GM15510 (cell line): ENCODE results near the gene PDE6A.

Experiments
- POLR2A ChIP-seq: IDR thresholded peaks from 3 replicates; pipeline ENCODE4 v1.6.1; 2011; ENCODE audit warnings: borderline replicate concordance; ENCODE audit not compliant: insufficient read length; ENCODE audit errors: extremely low read depth

Gene PDE6A

GRCh38 chr5:149916334-149917072, 28.1 kb downstream of the PDE6A start:
- no peak for TF ChIP-seq POLR2A

- no peak for TF ChIP-seq POLR2A
These were observed 29.0 kb downstream of the PDE6A start for GRCh38 chr5:149915392-149916260.

GRCh38 chr5:149913436-149914419, 30.9 kb downstream of the PDE6A start:
- TF ChIP-seq POLR2A, result no peak

DNA sequence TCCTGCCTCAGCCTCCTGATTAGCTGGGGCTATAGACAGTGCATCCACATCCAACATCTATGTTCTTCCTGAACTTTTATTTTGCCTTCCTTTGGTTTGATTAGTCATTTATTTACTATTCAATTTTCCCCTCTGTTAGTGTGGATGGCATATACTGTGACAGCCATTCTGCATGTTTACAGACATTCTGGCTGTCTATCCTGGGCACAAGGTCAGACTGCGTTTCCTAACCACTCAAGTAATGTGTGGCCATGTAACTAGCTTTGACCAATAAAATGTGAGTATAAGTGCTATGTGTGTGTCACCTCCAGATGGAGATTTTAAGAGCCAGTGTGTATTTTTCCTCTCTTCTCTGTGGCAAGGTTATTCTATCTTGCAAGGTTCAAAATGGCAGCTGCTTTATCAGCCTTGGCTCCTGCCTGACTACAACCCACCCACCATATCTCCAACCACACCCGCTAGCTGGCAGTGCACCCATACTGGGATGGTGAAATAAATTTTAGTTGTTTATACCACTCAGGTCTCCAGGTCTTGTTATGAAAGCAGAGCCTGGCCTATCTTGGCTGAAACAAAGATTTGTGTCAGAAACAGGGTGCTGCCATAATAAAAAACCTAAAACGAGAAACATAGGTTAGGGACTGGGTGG, 32.2 kb downstream of the PDE6A start:
- no peak for TF ChIP-seq POLR2A

DNA sequence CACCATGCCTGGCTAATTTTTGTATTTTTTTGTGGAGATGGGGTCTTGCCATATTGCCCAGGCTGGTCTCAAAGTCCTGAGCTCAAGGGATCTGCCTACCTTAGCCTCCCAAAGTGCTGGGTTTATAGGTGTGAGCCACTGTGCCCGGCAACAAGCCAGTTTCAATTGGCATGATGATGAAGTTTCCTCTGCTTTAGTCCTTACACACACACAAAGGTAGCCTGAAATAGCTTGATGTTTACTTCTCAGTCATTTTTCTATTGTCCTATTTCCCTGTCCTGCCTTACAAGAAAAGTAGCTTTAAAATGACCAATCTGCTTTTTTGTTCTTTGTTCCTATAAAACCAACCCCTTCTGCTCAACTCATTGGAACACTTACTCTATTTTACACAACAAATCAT, 33.6 kb downstream of the PDE6A start:
- TF ChIP-seq POLR2A, result no peak

GRCh38 chr5:149907828-149908227, 36.8 kb downstream of the PDE6A start:
- no peak for TF ChIP-seq POLR2A

DNA sequence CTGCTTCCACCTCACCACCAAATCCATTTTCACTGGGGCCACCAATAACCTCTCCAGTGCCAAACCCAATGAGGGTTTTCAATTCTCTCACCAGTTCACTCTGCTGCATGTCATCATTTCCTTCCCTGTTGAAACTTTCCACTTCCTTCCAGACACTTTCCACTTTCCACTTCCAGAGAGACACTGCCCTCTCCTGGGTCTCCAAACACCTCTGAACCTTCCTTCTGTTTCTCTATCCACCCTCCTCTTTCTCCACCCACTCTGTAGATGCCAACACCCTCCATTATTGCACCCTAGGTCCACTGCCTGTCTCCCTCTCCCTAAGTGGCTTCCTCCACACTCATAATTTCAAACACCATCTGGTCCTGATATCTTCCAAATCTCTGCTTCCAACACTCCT, 39.6 kb downstream of the PDE6A start:
- TF ChIP-seq POLR2A, result no peak

- no peak for TF ChIP-seq POLR2A
These were observed 40.2 kb downstream of the PDE6A start for GRCh38 chr5:149904293-149904886.

- TF ChIP-seq POLR2A, result no peak
These were observed 41.2 kb downstream of the PDE6A start for GRCh38 chr5:149903404-149903803.

- TF ChIP-seq POLR2A, result no peak
These were observed 42.4 kb downstream of the PDE6A start for GRCh38 chr5:149902177-149902576.

DNA sequence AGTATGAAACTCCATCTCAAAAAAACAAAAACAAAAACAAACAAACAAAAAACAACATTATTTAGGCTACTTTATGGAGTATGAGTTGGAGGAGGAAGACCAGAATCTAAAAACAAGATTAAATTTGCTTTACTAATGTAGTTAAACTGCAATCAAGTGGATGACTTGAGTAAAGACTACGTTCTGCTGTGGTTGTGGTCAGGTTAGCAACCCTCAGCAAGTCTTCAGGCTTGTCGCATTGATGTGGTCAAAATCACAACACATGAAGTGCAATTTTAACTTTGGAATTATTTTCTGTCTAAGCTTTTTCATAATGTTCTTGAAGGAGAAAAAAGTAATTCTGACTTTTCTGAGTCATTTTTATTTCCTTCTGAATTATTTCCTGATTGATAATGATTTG, 43.1 kb downstream of the PDE6A start:
- TF ChIP-seq POLR2A, result no peak

- no peak for TF ChIP-seq POLR2A
These were observed 44.2 kb downstream of the PDE6A start for GRCh38 chr5:149900390-149900789.

DNA sequence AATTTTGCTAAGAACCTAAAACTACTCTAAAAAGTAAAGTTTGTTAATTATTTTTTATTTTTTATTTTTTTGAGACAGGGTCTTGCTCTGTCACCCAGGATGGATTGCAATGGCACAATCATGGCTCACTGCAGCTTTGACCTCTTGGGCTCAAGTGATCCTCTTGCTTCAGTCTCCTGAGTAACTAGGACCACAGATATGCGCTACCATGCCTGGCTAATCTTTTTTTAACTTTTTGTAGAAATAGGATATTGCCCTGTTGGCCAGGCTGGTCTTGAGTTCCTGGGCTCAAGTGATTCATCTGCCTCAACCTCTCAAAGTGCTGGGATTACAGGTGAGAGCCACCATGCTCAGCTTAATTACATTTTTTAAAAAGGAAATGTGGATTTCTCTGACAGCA, 45.8 kb downstream of the PDE6A start:
- TF ChIP-seq POLR2A, result no peak
